Activated CD8-positive, alpha-beta memory T cell treated with anti-CD3 and anti-CD28 coated beads, Interleukin-2, amount 50 U/mL, for 24 hours (primary cell): ENCODE measurements around the gene HHIPL1.

Experiments
- DNase-seq: peaks from one replicate; pipeline ENCODE4 v3.0.0-alpha.2; 2020; ENCODE audit errors: extremely low read depth

The HHIPL1 gene

GRCh38 chr14:99689266-99690236 is 44.6 kb downstream of the HHIPL1 start:
- no peak for DNase-seq

GRCh38 chr14:99690636-99691035 is 45.7 kb downstream of the HHIPL1 start:
- DNase-seq: no peak

GRCh38 chr14:99691111-99691885 is 46.4 kb downstream of the HHIPL1 start:
- DNase-seq: no peak

- DNase-seq: no peak
Measured at GRCh38 chr14:99693918-99694317, 49.0 kb downstream of the HHIPL1 start.

- no peak for DNase-seq
Measured at GRCh38 chr14:99696929-99697328, 52.0 kb downstream of the HHIPL1 start.

- no peak for DNase-seq
Measured at GRCh38 chr14:99698236-99698635, 53.3 kb downstream of the HHIPL1 start.

GRCh38 chr14:99698642-99699041 is 53.7 kb downstream of the HHIPL1 start:
- DNase-seq: no peak

GRCh38 chr14:99699085-99699760 is 54.3 kb downstream of the HHIPL1 start:
- no peak for DNase-seq

- DNase-seq: no peak
Measured at GRCh38 chr14:99699861-99700260, 54.9 kb downstream of the HHIPL1 start.

- no peak for DNase-seq
Measured at GRCh38 chr14:99700379-99700778, 55.5 kb downstream of the HHIPL1 start.

GRCh38 chr14:99701260-99701659 is 56.3 kb downstream of the HHIPL1 start:
- DNase-seq: no peak

- DNase-seq: no peak
Measured at GRCh38 chr14:99702115-99702514, 57.2 kb downstream of the HHIPL1 start.

GRCh38 chr14:99703381-99703780 is 58.5 kb downstream of the HHIPL1 start:
- DNase-seq: no peak

- no peak for DNase-seq
Measured at GRCh38 chr14:99704037-99704436, 59.1 kb downstream of the HHIPL1 start.

- DNase-seq: no peak
Measured at GRCh38 chr14:99706107-99706900, 61.4 kb downstream of the HHIPL1 start.

- DNase-seq: no peak
Measured at GRCh38 chr14:99707420-99707819, 62.5 kb downstream of the HHIPL1 start.

GRCh38 chr14:99707921-99708320 is 63.0 kb downstream of the HHIPL1 start:
- no peak for DNase-seq

GRCh38 chr14:99708449-99708848 is 63.5 kb downstream of the HHIPL1 start:
- DNase-seq: no peak

- no peak for DNase-seq
Measured at GRCh38 chr14:99713972-99714371, 69.0 kb downstream of the HHIPL1 start.

- DNase-seq: no peak
Measured at GRCh38 chr14:99715266-99716000, 70.5 kb downstream of the HHIPL1 start.
